Stimulated activated naive CD8-positive, alpha-beta T cell treated with anti-CD3 and anti-CD28 coated beads, Interleukin-15, amount 100 ng/mL, for 72 hours (primary cell): ENCODE results near the gene ABCD3.
"Not testable (repeated sequence)": the region's sequence is repeated elsewhere in the genome, so short reads cannot be mapped to it uniquely, and the experiment has no call there.

Source experiments
- ATAC-seq: fragments of 150-1000 bp; cut with Tn5 transposase; 2 replicates; pipeline ENCODE4 v1.10.0; 2021; ENCODE audit warnings: mild to moderate bottlenecking, moderate library complexity
- DNase-seq, 2 donors: peaks; one replicate each; pipeline ENCODE4 v3.0.0; 2021 to 2022
- H3K27ac Mint-ChIP-seq, 2 donors: one replicate each; pipeline ENCODE4 v1.8.0; 2022; ENCODE audit warnings: mild to moderate bottlenecking in 2 of 2, mixed read lengths in 2 of 2, moderate library complexity in 2 of 2
- H3K27me3 Mint-ChIP-seq: one replicate; pipeline ENCODE4 v1.8.0; 2022; ENCODE audit warnings: mixed read lengths
- H3K4me1 Mint-ChIP-seq: one replicate; pipeline ENCODE4 v1.8.0; 2022; ENCODE audit warnings: mild to moderate bottlenecking, mixed read lengths
- H3K4me3 Mint-ChIP-seq, 2 donors: one replicate each; pipeline ENCODE4 v1.8.0; 2022; ENCODE audit warnings: mild to moderate bottlenecking in 2 of 2, mixed read lengths in 2 of 2, moderate library complexity in 1 of 2
- H3K9me3 Mint-ChIP-seq, 2 donors: one replicate each; pipeline ENCODE4 v1.8.0; 2022; ENCODE audit warnings: mixed read lengths in 2 of 2

ABCD3 gene

DNA sequence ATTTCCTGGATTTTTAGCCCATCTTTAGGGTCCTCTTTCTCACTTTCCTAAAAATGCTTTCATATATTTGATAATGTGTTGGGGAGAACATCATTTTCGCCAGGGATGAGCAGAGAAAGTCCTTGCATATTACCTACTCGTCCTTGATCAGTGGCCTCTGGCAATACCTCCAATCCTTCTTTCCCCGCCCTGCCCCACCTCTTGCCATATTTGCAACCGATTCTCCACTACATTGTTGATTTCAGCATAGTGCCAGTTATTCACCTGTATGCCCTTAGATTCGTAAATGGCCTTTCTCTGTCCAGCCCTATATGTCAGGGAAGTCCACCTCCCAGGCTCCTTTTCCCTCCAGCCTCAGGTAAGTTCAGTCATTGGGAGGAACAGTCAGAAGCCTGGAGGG is 136.9 kb downstream of the ABCD3 start:
- DNase-seq (no peak), ATAC-seq (no peak)
- H3K27me3 Mint-ChIP-seq, result peaks cover 10% of the 10 kb centered on the region
- H3K27ac Mint-ChIP-seq, result no peak overlapping the region
- no peak overlapping the region for H3K4me3 Mint-ChIP-seq
- H3K4me1 Mint-ChIP-seq, result no peaks in the 10 kb centered on the region
- H3K9me3 Mint-ChIP-seq, result no peaks in the 10 kb centered on the region

DNA sequence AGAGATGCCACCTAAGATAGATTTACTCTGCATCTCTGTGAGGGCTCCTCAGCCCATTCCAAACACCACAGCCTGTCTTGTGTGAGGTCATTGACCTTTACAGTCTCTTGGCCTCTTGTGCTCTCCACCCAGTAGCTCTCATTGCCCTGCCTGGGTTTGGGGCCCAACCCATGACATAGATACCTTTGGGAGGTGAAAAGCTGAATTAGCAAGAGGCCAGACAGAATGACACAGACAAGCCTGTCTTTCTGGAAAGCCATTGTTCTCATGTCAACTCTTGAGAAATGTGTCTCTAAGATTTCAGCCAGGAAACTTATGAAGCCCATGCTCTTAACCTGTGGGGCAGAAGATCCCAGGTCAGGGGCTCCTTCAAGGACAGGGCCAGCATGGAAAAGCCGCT is 141.7 kb downstream of the ABCD3 start:
- H3K27me3 Mint-ChIP-seq, result no peaks in the 10 kb centered on the region
- H3K4me3 Mint-ChIP-seq, result no peak overlapping the region
- no peaks in the 10 kb centered on the region for H3K4me1 Mint-ChIP-seq
- no peak for DNase-seq
- ATAC-seq, result no peak
- H3K9me3 Mint-ChIP-seq, result no peaks in the 10 kb centered on the region
- H3K27ac Mint-ChIP-seq, result peak overlapping the region in 1 of 2 donors; percentile 10

DNA sequence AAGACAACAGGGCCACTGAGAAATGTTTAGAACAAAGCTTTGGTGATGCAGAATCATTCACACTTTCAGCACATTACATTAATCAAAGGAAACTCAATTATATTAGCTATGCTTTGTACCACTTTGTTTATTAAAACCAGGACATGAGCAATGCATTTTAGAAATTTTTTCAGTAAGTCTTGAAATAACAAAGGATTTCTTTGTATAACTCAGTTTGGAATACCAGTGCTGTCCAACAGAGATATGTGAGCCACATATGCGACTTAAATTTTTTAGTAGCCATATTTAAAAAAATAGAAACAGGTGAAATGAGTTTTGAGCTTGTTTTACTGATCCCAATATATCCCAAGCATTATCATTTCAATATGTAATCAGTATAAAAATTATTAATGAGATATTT is 142.1 kb downstream of the ABCD3 start:
- no peaks in the 10 kb centered on the region for H3K27me3 Mint-ChIP-seq
- peak overlapping the region in 1 of 2 donors; percentile 10 for H3K27ac Mint-ChIP-seq
- H3K9me3 Mint-ChIP-seq, result no peaks in the 10 kb centered on the region
- no peak overlapping the region for H3K4me3 Mint-ChIP-seq
- ATAC-seq (no peak), DNase-seq (no peak)
- no peaks in the 10 kb centered on the region for H3K4me1 Mint-ChIP-seq

DNA sequence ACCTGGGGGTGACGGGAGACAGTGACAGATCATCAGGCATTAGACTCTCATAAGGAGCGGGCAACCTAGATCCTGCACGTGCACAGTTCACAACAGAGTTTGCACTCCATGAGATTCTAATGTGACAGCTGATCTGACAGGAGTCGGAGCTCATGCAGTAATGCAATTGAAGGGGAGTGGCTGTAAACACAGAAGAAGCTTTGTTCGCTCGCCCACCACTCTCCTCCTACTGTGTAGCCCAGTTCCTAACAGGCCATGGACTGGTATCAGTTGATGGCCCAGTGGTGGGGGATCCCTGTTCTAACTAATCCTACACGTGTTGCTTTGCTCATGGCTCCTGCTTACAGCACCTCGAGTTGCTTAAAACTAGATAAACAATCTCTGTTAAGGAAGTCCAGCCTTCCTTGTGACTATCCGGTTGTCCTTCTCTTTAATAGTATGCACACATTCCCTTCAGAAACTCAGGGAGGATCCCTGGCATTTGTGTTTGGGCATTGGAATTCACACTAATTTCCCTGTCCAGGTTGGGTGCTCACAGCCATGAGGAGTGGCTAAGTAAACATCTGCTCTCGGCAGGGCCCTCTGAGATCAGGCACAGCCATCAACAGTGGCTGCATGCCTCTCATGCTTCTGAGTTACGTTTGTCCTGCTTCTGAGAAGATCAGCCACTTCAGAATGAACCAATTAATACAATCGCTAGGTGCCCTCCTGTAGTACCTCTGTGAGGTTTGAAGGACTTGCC is 144.5 kb downstream of the ABCD3 start:
- H3K9me3 Mint-ChIP-seq, result peaks cover 0 to 3% of the 10 kb centered on the region in 2 donors
- no peak for ATAC-seq
- no peak for DNase-seq
- no peaks in the 10 kb centered on the region for H3K27me3 Mint-ChIP-seq
- H3K4me3 Mint-ChIP-seq, result no peak overlapping the region
- no peaks in the 10 kb centered on the region for H3K4me1 Mint-ChIP-seq
- H3K27ac Mint-ChIP-seq, result no peak overlapping the region

DNA sequence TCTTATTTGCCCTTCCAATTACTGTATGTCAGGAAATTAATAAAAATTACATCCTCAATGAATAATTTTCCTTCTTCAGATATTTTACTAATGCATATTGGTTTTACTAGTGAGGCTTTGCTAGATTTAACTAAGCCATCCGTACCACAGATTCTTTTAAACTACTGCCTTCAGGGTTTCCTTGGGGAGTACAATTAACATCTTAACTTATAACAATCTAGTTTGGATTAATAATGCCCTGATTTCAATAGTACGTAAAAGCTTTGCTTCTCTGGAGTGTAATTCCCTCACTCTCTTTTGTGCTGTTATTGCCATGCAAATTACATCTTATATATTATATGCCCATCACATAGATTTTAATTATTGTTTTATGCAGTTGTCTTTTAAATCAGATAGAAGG is 147.7 kb downstream of the ABCD3 start:
- H3K27ac Mint-ChIP-seq, result no peak overlapping the region
- ATAC-seq (no peak), DNase-seq (no peak)
- no peaks in the 10 kb centered on the region for H3K4me1 Mint-ChIP-seq
- peaks cover 0 to 3% of the 10 kb centered on the region in 2 donors for H3K9me3 Mint-ChIP-seq
- H3K27me3 Mint-ChIP-seq, result no peaks in the 10 kb centered on the region
- H3K4me3 Mint-ChIP-seq, result no peak overlapping the region

DNA sequence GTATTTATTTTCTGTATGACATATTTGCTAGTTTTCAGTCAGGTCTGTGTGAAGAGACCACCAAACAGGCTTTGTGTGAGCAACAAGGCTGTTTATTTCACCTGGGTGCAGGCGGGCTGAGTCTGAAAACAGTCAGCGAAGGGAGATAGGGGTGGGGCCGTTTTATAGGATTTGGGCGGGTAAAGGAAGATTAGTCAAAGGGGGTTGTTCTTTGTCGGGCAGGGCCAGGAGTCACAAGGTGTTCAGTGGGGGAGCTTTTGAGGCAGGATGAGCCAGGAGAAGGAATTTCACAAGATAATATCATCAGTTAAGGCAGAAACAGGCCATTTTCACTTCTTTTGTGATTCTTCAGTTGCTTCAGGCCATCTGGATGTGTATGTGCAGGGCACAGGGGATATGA is 148.2 kb downstream of the ABCD3 start:
- H3K4me3 Mint-ChIP-seq, H3K9me3 Mint-ChIP-seq, DNase-seq, H3K4me1 Mint-ChIP-seq, H3K27me3 Mint-ChIP-seq, ATAC-seq: not testable (repeated sequence)
- peak overlapping the region in 1 of 2 donors; percentile 61 for H3K27ac Mint-ChIP-seq

DNA sequence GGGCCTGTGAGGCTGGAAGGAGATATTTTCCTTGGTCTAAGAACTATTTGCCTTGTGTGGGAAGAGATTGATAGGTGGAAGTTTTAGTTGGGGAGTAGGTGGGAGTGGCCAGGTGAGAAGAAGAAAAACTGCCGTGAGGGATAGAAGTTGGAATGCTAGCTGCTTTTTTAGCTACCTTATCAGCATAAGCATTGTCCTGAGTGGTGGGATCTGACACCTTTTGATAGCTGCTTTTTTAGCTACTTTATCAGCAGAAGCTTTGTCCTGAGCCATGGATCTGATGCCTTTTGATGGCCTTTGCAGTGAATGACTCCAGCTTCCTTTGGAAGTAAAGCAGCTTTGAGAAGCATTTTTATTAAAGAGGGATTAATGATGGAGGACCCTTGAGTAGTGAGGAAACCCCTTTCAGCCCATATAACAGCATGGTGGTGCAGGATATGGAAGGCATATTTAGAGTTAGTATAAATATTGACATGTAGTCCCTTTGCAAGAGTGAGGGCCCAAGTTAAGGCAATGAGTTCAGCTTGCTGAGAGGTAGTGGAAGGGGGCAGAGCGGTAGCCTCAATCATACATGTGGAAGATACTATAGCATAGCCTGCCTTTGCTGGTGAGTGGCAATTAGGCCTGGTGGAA is 149.9 kb downstream of the ABCD3 start:
- not testable (repeated sequence) for H3K27ac Mint-ChIP-seq, ATAC-seq, H3K27me3 Mint-ChIP-seq, H3K4me1 Mint-ChIP-seq, DNase-seq, H3K4me3 Mint-ChIP-seq
- H3K9me3 Mint-ChIP-seq, result peaks cover 0 to 14% of the 10 kb centered on the region in 2 donors
